Measurements from ENCODE around the gene SEMA6C.
"Not testable (repeated sequence)": the region's sequence is repeated elsewhere in the genome, so short reads cannot be mapped to it uniquely, and the experiment has no call there.

Gene SEMA6C

DNA sequence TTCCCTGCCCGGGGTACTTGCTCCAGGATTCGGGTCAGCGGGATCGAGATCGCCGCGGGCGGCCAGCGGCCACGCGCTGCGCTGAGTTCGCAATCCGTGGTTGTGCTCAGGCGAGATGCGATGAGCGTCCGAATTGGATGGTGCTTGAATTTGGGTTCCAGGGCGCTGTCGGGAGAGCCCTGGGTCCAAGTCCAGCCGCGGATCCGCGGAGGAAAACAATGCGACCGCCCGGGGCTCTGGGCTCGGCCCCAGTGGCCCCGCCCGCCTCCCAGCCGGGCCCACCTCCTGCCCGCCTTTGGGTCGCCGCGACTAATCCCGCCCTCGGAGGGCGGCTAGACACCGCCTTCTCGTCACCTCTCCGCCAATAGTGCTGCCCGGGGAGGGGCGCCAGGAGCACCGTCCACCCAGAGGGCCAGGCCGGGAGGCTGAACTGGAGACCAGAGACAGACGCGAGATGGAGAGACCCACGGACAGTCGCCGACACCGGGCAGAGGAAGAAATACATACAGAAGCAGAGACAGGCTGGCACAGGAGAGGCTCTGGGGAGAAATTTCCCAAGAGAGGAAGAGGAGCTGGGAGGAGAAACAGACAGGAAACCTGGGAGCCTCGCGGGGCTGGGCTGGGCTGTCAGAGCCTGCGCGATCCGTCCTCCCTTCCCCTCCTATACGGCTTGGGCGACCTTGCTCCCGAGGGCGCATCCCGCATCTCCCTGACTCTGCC is at the start of gene SEMA6C:
Gene SEMA6C, minus strand, starts transcription at position 220 of the 720 bp plus-strand sequence. CDS start 4,010 bp downstream, outside the sequence.
- peaks cover 25% of the 10 kb centered on the region for H3K4me1 ChIP-seq (ENCODE audit: control insufficient read depth, insufficient read depth, low read length)
- H3K9me3 ChIP-seq (ENCODE audit: control insufficient read depth, insufficient read depth, low read length), result no peaks in the 10 kb centered on the region
- H3K27me3 ChIP-seq (ENCODE audit: control insufficient read depth, insufficient read depth, low read length), result peaks cover 19% of the 10 kb centered on the region
- peak within 1 kb of the TSS; percentile 47 for H3K9ac ChIP-seq (ENCODE audit: low read depth, low read length)
- no peaks in the 10 kb centered on the region for H3K36me3 ChIP-seq (ENCODE audit: control insufficient read depth, insufficient read depth, low read length)
- peak within 1 kb of the TSS; percentile 83 for H3K4me3 ChIP-seq (ENCODE audit: low read depth, low read length)

GRCh38 chr1:151194894-151195594 is 48.6 kb upstream of the SEMA6C start:
- H3K9ac ChIP-seq (ENCODE audit: low read depth, low read length); H3K36me3 ChIP-seq (ENCODE audit: control insufficient read depth, insufficient read depth, low read length); H3K4me1 ChIP-seq (ENCODE audit: control insufficient read depth, insufficient read depth, low read length); H3K27me3 ChIP-seq (ENCODE audit: control insufficient read depth, insufficient read depth, low read length); H3K4me3 ChIP-seq (ENCODE audit: low read depth, low read length); H3K9me3 ChIP-seq (ENCODE audit: control insufficient read depth, insufficient read depth, low read length): not testable (repeated sequence)

- Histone ChIP-seq H3K9ac (ENCODE audit: low read depth, low read length) (no peak overlapping the region), H3K36me3 (ENCODE audit: control insufficient read depth, insufficient read depth, low read length) (no peaks in the 10 kb centered on the region), H3K9me3 (ENCODE audit: control insufficient read depth, insufficient read depth, low read length) (no peaks in the 10 kb centered on the region), H3K4me3 (ENCODE audit: low read depth, low read length) (no peak overlapping the region), H3K27me3 (ENCODE audit: control insufficient read depth, insufficient read depth, low read length) (no peaks in the 10 kb centered on the region), H3K4me1 (ENCODE audit: control insufficient read depth, insufficient read depth, low read length) (no peaks in the 10 kb centered on the region)
Observed at GRCh38 chr1:151193856-151194255, 47.4 kb upstream of the SEMA6C start.

- H3K9ac ChIP-seq (ENCODE audit: low read depth, low read length), result no peak overlapping the region
- H3K36me3 ChIP-seq (ENCODE audit: control insufficient read depth, insufficient read depth, low read length), result no peaks in the 10 kb centered on the region
- no peak overlapping the region for H3K4me3 ChIP-seq (ENCODE audit: low read depth, low read length)
- H3K4me1 ChIP-seq (ENCODE audit: control insufficient read depth, insufficient read depth, low read length), result no peaks in the 10 kb centered on the region
- no peaks in the 10 kb centered on the region for H3K27me3 ChIP-seq (ENCODE audit: control insufficient read depth, insufficient read depth, low read length)
- H3K9me3 ChIP-seq (ENCODE audit: control insufficient read depth, insufficient read depth, low read length), result no peaks in the 10 kb centered on the region
Observed at GRCh38 chr1:151193304-151193703, 46.9 kb upstream of the SEMA6C start.

DNA sequence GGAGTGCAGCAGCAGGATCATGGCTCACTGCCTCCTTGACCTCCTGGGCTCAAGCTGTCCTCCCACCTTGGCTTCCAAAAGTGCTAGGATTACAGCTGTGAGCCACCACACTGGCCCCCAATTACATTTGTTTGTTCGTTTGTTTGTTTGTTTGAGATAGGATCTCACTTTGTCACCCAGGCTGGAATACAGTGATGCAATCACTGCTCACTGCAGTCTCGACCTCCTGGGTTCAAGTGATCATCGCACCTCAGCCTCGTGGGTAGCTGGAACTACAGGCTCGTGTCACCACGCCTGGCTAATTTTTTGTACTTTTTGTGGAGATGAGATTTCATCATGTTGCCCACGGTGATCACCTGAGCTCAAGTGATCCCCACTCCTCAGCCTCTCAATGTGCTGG is 45.6 kb upstream of the SEMA6C start:
- no peaks in the 10 kb centered on the region for H3K36me3 ChIP-seq (ENCODE audit: control insufficient read depth, insufficient read depth, low read length)

GRCh38 chr1:151189637-151190445 is 43.4 kb upstream of the SEMA6C start, which contains the start of gene VPS72:
Gene VPS72 (minus strand): TSS chr1:151190197. CDS start chr1:151190121, 76 bp downstream.
- H3K4me3 ChIP-seq (ENCODE audit: low read depth, low read length), result peak within 1 kb of the TSS; percentile 80
- H3K9me3 ChIP-seq (ENCODE audit: control insufficient read depth, insufficient read depth, low read length), result no peaks in the 10 kb centered on the region
- H3K27me3 ChIP-seq (ENCODE audit: control insufficient read depth, insufficient read depth, low read length), result no peaks in the 10 kb centered on the region
- no peaks in the 10 kb centered on the region for H3K4me1 ChIP-seq (ENCODE audit: control insufficient read depth, insufficient read depth, low read length)
- H3K36me3 ChIP-seq (ENCODE audit: control insufficient read depth, insufficient read depth, low read length), result peaks cover 4% of the 10 kb centered on the region
- H3K9ac ChIP-seq (ENCODE audit: low read depth, low read length), result peak within 1 kb of the TSS; percentile 74

More for the DNA sequence above, 45.6 kb upstream of the SEMA6C start:
- no peaks in the 10 kb centered on the region for H3K4me1 ChIP-seq (ENCODE audit: control insufficient read depth, insufficient read depth, low read length)
- H3K4me3 ChIP-seq (ENCODE audit: low read depth, low read length), result no peak overlapping the region
- H3K27me3 ChIP-seq (ENCODE audit: control insufficient read depth, insufficient read depth, low read length), result no peaks in the 10 kb centered on the region
- H3K9me3 ChIP-seq (ENCODE audit: control insufficient read depth, insufficient read depth, low read length), result no peaks in the 10 kb centered on the region
- H3K9ac ChIP-seq (ENCODE audit: low read depth, low read length), result no peak overlapping the region

- H3K4me3 ChIP-seq (ENCODE audit: low read depth, low read length), result peak overlapping the region; percentile 80
- H3K4me1 ChIP-seq (ENCODE audit: control insufficient read depth, insufficient read depth, low read length); H3K36me3 ChIP-seq (ENCODE audit: control insufficient read depth, insufficient read depth, low read length); H3K27me3 ChIP-seq (ENCODE audit: control insufficient read depth, insufficient read depth, low read length); H3K9ac ChIP-seq (ENCODE audit: low read depth, low read length); H3K9me3 ChIP-seq (ENCODE audit: control insufficient read depth, insufficient read depth, low read length): not testable (repeated sequence)
Observed at GRCh38 chr1:151188667-151189066, 42.2 kb upstream of the SEMA6C start.

DNA sequence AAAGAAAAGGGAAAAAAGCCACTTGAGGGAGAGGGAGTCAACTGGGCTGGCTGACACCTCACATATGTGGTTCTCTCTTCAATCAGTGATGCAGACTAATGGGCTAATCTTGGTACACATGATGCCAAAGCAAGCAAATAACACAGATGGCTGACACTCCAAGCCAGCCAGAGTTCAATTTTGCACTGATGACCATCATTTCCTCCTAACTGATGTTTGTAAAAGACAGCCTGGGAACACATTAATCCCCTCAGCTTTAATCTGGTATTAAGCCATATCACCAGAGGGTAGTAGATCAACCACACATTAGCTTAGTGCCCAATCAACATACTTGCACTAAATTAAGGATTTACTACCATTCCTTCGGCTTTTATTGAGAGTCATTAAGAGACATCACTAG is 40.8 kb upstream of the SEMA6C start:
- Histone ChIP-seq H3K9ac (ENCODE audit: low read depth, low read length) (no peak overlapping the region), H3K4me1 (ENCODE audit: control insufficient read depth, insufficient read depth, low read length) (no peaks in the 10 kb centered on the region), H3K9me3 (ENCODE audit: control insufficient read depth, insufficient read depth, low read length) (no peaks in the 10 kb centered on the region), H3K36me3 (ENCODE audit: control insufficient read depth, insufficient read depth, low read length) (peaks cover 17% of the 10 kb centered on the region), H3K4me3 (ENCODE audit: low read depth, low read length) (no peak overlapping the region), H3K27me3 (ENCODE audit: control insufficient read depth, insufficient read depth, low read length) (no peaks in the 10 kb centered on the region)

GRCh38 chr1:151184211-151184610 is 37.8 kb upstream of the SEMA6C start:
- Histone ChIP-seq H3K27me3 (ENCODE audit: control insufficient read depth, insufficient read depth, low read length) (no peaks in the 10 kb centered on the region), H3K9ac (ENCODE audit: low read depth, low read length) (no peak overlapping the region), H3K4me3 (ENCODE audit: low read depth, low read length) (no peak overlapping the region), H3K36me3 (ENCODE audit: control insufficient read depth, insufficient read depth, low read length) (peaks cover 21% of the 10 kb centered on the region), H3K4me1 (ENCODE audit: control insufficient read depth, insufficient read depth, low read length) (no peaks in the 10 kb centered on the region), H3K9me3 (ENCODE audit: control insufficient read depth, insufficient read depth, low read length) (no peaks in the 10 kb centered on the region)

DNA sequence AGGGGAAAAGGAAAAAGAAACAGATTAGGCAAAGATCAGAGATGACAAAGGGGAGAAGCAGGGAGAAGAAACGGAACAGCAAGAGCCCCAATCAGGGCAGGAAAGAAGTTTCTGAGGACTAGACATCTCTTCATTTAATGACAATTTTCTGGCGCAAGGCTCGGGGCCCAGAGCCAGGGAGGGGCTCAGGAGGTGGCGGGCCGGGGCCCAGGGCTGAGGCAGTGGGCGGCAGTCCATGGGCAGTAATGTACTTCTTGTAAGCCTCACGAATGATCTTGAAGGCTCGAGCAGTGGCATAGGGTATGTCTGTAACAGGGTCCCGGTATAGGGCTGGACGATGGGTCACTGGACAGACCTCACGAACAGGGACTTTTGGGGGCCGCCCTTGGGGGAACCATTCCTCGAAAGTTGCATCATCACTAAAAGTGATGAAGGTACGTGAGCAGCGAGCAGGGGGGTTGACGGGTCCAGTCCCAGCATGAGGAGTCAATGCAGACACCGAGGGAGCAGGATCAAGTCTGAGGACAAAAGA is 30.1 kb upstream of the SEMA6C start:
- H3K36me3 ChIP-seq (ENCODE audit: control insufficient read depth, insufficient read depth, low read length), result peaks cover 23% of the 10 kb centered on the region

DNA sequence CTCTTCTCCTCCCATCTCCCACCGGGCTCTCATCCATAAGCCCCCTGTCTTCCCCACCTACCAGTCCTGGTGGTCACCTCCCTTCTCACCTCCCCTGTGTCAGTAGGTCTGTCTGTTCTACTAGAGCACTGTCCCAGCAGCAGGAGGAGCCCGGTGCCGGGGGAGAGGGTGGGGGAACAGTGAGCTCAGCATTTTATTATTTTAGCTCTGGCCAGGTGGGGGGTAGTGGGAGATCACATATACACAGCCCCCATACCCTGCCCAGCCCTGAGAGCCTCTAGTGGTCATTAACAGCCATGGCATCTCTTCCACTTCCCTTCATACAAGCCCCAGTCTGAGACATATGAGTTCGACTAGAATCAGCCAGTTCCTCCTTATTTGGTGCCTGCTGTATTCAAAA is 29.4 kb upstream of the SEMA6C start, which contains the start of gene TMOD4:
Gene TMOD4, minus strand, starts transcription at position 119 of the 400 bp plus-strand sequence. CDS start 1,106 bp downstream, outside the sequence.
- peaks cover 20% of the 10 kb centered on the region for H3K36me3 ChIP-seq (ENCODE audit: control insufficient read depth, insufficient read depth, low read length)
- H3K9ac ChIP-seq (ENCODE audit: low read depth, low read length), result no peak within 1 kb of the TSS
- H3K4me3 ChIP-seq (ENCODE audit: low read depth, low read length), result no peak within 1 kb of the TSS
- H3K4me1 ChIP-seq (ENCODE audit: control insufficient read depth, insufficient read depth, low read length), result no peaks in the 10 kb centered on the region
- no peaks in the 10 kb centered on the region for H3K27me3 ChIP-seq (ENCODE audit: control insufficient read depth, insufficient read depth, low read length)
- no peaks in the 10 kb centered on the region for H3K9me3 ChIP-seq (ENCODE audit: control insufficient read depth, insufficient read depth, low read length)

More for the DNA sequence above, 30.1 kb upstream of the SEMA6C start:
- no peaks in the 10 kb centered on the region for H3K27me3 ChIP-seq (ENCODE audit: control insufficient read depth, insufficient read depth, low read length)
- H3K9ac ChIP-seq (ENCODE audit: low read depth, low read length), result no peak overlapping the region
- no peak overlapping the region for H3K4me3 ChIP-seq (ENCODE audit: low read depth, low read length)
- no peaks in the 10 kb centered on the region for H3K4me1 ChIP-seq (ENCODE audit: control insufficient read depth, insufficient read depth, low read length)
- no peaks in the 10 kb centered on the region for H3K9me3 ChIP-seq (ENCODE audit: control insufficient read depth, insufficient read depth, low read length)

Measured in iPS-15b (cell line).